KBM-7 (cell line): ENCODE results near the gene FUCA1.
A peak's percentile ranks its signal among the peaks of the same experiment; 100 is the strongest.
"Not testable (repeated sequence)": the region's sequence is repeated elsewhere in the genome, so short reads cannot be mapped to it uniquely, and the experiment has no call there.

Source experiments
- DNase-seq: peaks from one replicate; pipeline ENCODE4 v3.0.0-alpha.2; 2015
- in situ Hi-C: fragments of 300-500 bp; cut with MboI; formaldehyde crosslinking; loops from 2 replicates; pipeline ENCODE4 v1.14.3; 2020; ENCODE audit warnings: low sequenced_read_pairs, low pct_unique_long_range_greater_than_20kb, mixed read lengths

Gene FUCA1

DNA sequence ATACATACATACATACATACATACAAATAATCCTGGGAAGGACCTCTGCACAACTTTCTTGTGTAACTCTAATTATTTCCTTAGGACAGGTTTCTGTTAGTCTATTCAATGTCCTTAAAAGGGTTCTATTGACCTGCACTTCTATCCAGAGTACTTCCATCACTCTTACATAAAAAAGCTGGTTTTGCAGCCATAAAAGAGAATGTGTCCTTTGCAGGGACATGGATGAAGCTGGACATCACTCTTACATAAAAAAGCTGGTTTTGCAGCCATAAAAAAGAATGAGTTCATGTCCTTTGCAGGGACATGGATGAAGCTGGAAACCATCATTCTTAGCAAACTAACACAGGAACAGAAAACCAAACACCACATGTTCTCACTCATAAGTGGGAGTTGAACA is 16.7 kb downstream of the FUCA1 start:
- in situ Hi-C loops, DNase-seq: not testable (repeated sequence)

DNA sequence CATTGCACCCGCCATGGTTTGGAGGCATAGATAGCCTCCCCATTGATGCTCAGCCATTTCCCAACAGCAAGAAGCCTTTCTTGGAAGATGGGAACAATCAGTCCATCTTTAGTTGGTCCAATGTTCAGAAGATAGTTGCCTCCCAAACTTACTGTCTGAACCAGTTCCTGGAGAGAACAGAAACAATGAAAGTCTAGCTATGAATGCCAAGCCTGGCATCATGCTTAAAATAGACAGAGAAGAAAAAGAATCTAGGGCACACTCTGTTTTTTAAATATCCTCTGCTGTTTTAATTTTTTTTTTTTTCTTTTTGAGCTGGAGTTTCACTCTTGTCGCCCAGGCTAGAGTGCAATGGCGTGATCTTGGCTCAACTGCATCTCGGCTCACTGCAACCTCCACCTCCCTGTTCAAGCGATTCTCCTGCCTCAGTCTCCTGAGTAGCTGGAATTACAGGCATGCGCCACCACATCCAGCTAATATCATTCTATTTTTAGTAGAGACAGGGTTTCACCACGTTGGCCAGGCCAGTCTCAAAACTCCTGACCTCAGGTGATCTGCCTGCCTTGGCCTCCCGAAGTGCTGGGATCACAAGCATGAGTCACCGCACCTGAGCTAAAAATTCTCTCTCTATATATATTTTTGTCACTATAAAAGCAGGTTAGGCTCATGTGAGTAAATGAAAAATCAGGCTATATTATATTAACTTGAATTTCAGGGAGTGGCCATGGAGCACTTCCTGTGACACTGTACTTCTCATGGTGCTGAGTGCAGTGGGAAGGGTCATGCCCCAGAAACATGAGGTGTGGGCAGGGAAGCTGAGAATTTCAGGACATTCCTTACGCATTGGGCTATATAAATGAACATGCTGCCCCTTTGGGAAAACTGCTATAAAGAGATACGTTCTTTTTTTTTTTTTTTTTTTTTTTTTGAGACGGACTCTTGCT is 19.1 kb downstream of the FUCA1 start:
- no peak for DNase-seq
- in situ Hi-C loops: no loop called here

DNA sequence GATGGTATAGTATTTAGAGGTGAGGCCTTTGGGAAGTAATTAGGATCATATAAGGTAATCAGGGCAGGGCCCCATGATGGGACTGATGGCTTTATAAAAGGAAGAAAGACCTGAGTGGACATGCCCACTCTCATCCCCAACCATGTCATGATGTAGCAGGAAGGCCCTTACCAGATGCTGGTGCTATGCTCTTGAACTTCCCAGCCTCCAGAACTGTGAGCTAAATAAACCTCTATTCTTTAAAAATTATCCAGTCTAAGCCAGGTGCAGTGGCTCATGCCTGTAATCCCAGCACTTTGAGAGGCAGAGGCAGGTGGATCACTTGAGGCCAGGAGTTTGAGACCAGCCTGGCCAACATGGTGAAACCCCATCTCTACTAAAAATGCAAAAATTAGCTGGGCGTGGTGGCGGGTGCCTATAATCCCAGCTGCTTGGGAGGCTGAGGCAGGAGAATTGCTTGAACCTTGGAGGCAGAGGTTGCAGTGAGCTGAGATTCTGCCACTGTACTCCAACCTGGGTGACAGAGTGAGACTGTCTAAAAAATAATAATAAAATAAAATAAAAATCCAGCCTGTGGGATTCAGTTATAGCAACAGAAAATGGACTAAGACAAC is 20.5 kb downstream of the FUCA1 start:
- DNase-seq, in situ Hi-C loops: not testable (repeated sequence)

DNA sequence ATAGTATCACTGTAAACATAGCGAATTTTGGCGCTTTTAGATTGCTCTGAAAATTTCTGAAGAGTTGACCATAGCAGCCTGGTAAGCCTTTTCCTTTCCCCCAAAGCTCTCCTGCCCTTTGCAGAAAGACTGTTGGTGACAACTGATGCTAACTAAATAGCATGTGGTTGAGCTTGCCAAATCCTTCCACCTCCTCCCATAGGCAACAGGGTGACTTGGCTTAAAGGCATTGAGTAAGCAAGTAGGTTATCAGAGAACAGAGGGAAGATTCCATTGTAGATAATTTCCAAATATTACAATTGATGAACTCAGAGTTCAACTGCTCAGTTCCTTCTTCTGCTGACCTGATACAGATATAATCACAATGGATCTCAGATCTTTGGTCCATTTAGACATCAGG is 22.9 kb downstream of the FUCA1 start:
- DNase-seq: no peak
- in situ Hi-C loops: no loop called here

DNA sequence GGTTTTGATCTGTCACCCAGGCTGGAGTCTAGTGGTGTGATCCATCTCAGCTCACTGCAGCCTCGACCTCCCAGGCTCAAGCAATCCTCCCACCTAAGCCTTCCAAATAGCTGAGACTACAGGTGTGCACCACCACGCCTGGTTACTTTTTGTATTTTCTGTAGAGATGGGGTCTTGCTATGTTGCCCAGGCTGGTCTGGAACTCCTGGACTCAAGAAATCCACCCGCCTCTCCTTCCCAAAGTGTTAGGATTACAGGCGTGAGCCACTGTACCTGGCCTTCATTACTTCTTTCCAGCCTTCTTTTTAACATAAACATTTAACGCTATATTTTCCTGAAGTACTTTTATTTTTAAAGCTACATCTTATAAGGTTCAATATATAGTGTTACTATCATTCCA is 24.4 kb downstream of the FUCA1 start:
- no peak for DNase-seq
- in situ Hi-C loops: no loop called here

DNA sequence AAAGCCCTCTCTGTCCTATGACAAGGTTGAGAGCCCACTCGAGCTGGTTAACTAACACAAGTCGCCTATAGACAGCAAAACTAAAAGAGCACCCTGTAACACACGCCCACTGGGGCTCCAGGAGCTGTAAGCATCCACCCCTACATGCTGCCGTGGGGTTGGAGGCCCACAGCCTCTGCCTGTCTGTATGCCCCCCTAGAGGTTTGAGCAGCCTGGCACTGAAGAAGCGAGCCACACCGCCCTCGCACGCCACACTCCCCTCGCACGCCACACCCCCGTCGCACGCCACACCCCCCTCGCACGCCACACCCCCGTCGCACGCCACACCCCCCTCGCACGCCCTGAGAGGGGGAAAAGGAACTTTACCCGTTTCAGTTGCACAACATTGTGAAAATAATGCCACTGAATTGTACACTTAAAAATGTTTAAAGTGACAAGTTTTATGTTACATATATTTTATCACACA is 29.7 kb downstream of the FUCA1 start:
- in situ Hi-C loops: no loop called here
- peak; percentile 75 for DNase-seq

DNA sequence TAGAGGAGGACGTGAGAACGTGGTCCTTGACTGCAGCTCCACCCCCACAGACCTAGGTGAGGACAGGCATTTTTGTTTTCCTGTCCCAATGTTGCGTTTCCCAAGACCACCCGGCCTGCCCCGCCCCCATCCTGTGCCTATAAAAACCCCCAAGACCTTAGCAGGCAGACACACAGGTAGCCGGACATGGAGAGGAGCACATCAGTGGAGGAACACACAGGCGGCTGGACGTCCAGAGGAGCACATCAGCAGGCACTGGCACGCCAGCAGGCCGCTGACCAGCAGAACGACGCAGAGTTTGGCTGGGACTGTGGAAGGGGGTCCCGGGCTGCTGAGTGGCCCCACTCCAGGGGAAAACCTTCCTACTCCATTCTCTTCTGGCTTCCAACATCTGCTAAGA is 30.2 kb downstream of the FUCA1 start:
- no peak for DNase-seq
- in situ Hi-C loops: no loop called here

DNA sequence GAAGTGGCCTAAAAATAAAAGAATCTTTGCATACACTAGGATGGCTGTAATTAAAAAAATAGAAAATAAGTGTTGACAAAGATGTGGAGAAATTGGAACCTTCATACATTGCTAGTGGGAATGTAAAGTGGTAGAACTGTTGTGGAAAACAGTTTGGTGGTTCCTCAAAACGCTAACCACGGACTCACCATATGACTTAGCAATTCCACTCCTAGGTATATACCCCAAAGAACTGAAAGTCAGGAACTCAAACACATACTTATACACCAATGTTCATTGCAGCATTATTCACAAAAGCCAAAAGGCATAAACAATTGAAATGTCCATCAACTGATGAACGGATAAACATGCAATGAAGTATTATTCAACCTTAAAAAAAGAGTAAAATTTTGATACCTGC is 32.1 kb downstream of the FUCA1 start:
- peak; percentile 37 for DNase-seq
- in situ Hi-C loops: no loop called here

DNA sequence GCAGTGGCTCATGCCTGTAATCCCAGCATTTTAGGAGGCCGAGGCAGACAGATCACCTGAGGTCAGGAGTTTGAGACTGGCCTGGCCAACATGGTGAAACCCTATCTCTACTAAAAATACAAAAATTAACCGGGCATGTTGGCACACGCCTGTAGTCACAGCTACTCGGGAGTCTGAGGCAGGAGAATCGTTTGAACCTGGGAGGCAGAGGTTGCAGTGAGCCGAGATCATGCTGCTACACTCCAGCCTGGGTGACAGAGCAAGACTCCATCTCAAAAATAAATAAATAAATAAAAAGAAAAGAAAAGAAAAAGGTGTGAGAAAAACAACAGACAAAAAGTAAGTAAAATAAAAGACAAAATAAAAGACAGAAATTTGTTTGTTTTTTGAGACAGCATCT is 33.9 kb downstream of the FUCA1 start:
- in situ Hi-C loops, DNase-seq: not testable (repeated sequence)

DNA sequence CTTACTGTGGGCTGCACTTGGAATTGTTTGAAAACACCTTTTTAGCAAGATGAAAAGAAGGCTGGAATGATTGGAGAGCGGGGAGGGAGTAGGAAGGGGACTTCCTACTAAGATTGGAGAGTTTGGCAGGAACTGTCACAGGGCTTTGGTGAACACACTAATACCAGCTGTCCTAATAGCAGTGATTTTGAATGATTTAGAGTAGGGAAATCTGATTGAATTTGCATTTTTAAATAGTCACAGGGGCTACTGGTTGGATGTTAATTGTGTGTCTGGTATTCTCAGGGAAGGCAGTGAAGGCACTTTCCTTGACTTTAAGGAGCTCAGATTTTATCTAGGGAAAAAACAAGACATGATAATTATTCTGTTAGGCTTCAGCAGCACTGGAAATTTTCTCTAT is 40.4 kb downstream of the FUCA1 start:
- DNase-seq: no peak
- in situ Hi-C loops: no loop called here

DNA sequence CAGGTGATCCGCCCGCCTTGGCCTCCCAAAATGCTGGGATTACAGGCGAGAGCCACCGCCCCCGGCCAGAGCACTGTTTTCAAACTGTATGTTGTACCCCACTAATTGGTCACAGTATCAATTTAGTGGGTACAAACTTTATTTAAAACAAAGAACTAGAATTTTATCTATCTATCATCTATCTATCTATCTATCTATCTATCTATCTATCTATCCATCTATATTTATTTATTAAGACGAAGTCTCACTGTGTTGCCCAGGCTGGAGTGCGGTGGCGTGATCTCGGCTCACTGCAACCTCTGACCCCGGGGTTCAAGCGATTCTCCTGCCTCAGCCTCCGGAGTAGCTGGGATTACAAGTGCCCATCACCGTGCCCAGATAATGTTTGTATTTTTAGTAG is 41.5 kb downstream of the FUCA1 start:
- DNase-seq, in situ Hi-C loops: not testable (repeated sequence)

DNA sequence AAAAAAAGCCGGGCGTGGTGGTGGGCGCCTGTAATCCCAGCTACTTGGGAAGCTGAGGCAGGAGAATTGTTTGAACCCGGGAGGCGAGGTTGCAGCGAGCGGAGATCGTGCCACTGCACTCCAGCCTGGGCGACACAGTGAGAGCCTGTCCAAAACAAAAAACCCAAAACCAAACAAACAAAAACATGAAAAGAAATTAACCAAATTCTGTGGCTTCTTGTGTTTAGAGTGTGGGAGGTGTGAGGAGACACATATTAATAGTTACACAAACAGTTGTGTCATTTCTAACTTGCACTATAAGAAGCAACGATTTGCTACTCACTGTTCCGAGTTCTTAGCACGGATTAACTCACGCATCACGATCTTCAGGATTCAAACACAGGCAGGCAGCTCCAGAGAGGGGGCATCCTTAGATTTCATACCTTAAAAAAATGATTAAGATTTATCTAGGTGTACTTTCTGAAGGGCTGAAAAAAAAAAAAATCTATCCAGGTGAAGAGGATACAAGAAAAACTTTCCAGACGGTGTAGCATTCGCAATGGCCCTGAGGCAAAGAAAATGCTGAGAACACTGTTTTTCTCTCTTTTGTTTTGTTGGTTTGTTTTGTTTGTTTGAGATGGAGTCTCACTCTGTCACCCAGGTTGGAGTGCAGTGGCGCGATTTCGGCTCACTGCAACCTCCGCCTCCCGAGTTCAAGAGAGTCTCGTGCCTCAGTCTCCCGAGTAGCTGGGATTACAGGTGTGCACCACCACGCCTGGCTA is 42.1 kb downstream of the FUCA1 start:
- in situ Hi-C loops: no loop called here
- no peak for DNase-seq

DNA sequence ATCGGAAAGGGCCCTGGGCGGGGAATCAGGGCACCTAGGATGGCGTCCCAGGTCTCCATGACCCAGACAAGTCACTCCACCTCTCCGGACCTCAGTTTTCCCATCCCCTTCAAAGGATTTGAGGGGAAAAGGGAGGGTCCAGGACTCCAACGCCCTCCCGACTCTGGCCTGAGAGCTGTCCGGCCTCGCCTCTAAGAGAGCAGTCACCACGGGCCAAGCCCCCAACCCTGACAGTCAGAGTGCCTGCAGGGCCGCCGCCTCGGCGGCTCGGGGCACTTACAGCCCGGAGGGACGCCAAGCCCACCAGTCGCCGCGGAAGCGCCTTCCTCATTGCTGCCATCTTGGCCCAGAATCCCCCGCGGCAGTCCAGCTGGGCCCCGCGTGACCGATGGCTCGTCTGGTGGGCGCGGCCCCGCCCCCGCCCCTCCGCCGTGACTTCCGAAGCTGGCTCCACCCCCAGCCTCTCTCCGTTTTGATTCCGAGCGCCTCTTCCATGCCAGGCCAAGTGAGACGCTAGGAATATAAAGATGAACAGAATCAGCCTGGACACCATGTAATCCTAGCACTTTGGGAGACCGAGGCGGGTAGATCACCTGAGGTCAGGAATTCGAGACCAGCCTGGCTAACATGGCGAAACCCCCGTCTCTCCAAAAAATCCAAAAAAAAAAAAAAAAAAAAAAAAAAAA is 42.9 kb downstream of the FUCA1 start, which contains the start of gene HMGCL:
Gene HMGCL, minus strand, starts transcription at position 354 of the 686 bp plus-strand sequence. Its CDS starts 14 bp downstream, at position 340.
- peak; percentile 87 for DNase-seq
- in situ Hi-C loops: no loop called here

DNA sequence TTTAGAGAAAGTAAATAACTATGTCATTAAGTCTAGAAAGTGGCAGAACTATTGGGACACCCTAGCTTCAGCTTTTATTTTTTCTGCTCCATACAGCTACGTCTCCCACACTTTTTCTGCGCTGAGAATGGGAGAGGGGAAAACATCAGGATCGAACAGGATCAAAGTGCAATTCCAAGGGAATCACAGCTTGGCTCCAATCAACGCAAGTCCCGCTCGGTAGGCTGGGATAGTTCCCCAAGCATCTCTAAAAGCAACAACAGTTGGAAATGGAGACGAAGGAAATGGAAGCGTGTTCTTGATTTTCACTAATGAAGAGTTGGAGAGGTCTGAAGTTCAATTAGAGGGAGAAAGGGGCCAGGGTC is 43.4 kb downstream of the FUCA1 start:
- no peak for DNase-seq
- in situ Hi-C loops: loop anchor here (25.0 kb wide), 1 partner anchor 88 kb away; the partner anchor contains the start of gene CNR2

DNA sequence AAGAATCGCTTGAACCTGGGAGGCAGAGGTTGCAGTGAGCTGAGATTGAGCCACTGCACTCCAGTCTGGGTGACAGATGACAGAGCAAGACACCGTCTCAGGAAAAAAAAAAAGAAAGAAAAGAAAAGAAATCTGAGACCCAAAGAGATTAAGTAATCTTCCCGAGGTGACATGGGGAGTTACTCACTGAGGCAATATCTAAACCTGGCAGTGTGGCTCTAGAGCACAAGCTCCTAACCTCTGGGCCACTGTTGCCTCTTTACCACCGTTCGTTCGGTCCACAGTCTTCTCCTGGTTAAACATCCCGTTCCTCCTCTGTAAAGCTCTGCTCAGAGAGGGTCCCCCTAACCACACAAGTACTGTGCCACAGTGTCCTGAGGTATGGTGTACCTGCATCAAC is 44.3 kb downstream of the FUCA1 start:
- in situ Hi-C loops: loop anchor here (25.0 kb wide), 1 partner anchor 89 kb away; the partner anchor contains the start of gene CNR2
- DNase-seq: no peak

DNA sequence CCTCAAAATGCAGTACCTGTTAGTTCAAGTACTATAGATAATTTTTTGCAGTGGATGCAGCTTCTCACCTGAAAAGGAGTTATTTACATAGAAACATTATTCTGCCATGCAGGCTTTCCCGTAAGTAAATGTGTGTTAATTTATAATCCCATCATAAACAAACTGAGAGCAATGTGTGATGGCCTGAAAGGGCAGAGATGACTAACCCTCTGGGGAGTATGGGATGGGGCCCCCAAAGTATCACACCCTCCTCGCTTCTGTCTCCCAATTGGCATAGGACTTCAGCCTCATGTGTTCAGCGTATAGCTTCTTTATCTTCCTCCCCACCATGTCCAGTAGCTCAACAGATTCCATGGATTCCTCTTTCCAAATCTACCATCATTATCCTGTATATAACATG is 50.5 kb downstream of the FUCA1 start:
- DNase-seq: no peak
- in situ Hi-C loops: loop anchor here (25.0 kb wide), 1 partner anchor 95 kb away; the partner anchor contains the start of gene CNR2

DNA sequence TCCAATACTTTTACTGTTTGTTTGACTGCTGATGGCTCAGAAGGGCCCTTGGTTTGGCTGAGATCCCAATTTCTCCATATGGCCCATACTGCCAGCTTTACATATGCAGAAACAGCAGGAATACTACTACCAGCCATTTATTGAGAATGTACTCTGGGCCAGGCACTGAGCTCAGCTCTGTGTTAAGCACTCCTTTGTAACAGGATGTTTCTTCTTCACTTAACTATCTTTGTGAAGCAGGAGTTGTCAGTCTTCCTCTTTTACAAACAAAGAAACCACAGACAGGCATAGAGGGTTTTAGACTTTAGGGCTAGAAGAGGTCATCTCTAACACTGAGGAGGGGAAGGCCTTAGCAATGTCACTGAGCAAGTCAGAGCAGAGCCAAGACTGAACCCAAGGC is 51.2 kb downstream of the FUCA1 start:
- in situ Hi-C loops: loop anchor here (25.0 kb wide), 1 partner anchor 95 kb away; the partner anchor contains the start of gene CNR2
- DNase-seq: peak; percentile 72

DNA sequence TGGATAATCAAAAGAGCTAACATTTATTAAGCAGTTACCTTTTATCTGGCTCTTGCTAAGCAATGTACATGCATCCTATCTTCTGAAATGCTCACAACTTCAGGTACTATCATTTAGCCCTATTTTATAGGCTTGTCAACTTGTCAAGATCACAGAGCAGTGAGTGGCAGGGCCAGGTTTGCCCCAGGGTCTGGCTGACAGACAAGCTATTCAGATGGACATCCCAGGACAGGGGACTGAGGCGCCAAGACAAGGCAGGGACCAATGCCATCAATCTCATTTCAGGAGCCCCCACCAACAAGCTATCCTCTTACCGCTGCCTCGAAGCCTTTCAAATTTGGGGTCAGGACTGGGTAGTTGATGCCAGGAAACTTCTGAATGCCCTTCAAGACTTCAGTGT is 51.7 kb downstream of the FUCA1 start:
- no peak for DNase-seq
- in situ Hi-C loops: loop anchor here (25.0 kb wide), 1 partner anchor 96 kb away; the partner anchor contains the start of gene CNR2

DNA sequence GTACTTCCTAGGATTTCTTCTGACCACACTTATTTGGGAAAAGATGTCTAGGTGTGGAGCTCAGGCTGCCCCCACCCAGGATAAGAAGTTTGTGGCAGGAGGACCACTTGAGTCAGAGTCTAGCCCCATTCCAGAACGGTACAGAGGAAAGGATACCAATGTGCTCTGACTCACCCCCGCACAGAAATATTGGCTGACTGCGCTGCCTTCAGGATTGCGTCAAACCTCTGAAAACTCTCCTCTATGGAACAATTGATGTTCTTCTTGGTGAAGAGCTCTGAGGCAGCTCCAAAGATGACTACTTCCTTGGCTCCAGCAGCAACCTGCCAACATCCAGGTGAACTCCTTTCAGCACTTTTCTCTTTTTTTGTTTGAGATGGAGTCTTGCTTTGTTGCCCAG is 54.1 kb downstream of the FUCA1 start:
- in situ Hi-C loops: loop anchor here (25.0 kb wide), 1 partner anchor 98 kb away; the partner anchor contains the start of gene CNR2
- DNase-seq: no peak
